ENCODE data around the gene SELENOF.
A peak's percentile ranks its signal among the peaks of the same experiment; 100 is the strongest.
"Not testable (repeated sequence)": the region's sequence is repeated elsewhere in the genome, so short reads cannot be mapped to it uniquely, and the experiment has no call there.

SELENOF gene

DNA sequence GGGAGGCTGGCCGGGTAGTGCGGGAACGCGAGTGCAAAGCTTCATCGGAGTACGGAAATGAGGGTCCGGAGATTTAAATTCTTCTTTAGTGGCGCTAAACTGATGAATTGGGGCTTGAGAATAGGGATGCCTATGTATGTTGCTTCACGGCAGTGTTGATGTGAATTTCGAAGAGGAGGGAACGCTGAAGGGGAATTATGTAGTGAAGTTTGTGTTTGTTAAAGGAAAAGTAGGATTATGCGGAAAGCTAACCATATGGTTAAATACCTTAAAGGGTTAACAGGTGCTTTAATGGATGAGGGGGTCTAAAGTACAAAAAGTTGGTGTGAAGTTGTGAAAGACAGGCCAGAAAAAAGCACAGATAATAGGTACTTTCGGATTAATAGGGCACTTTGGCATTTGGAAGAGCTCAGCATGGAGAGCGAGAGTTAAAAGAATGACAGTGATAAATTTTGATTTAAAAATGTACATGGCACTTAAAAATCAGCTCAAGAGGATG lies 1.9 kb upstream of the SELENOF start:
- no peak for FAIRE-seq

DNA sequence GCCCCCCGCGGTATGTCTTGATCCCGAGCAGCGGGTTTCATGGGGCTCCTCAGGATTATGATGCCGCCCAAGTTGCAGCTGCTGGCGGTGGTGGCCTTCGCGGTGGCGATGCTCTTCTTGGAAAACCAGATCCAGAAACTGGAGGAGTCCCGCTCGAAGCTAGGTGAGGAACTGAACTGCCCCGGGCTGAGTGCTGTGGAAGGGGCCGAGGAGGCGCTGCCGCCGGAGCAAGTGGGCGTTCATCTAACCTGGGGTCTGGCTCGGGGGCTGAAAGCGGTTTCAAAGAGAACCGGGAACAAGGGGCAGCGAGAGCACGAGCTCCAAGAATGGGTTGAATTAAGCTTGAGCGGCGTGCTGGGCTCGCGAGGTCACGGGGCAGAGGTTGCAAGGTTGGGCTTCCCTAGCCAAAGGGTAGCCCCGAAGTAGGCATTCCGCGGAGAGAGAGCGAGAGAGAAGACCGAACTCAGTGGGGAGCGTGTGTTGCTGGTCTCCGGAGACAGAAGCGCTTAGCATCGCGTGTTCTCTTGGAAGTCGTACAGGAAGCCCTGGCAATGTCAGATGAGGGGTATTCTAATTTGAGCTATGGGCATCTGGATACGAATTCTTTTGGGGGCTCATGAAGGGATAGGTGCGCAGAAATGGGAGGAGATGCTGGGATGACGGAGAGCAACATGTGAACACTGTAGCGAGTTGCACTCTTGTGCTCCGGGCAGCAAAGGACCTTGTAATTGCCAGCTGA lies 1.2 kb upstream of the SELENOF start:
- FAIRE-seq = no peak

DNA sequence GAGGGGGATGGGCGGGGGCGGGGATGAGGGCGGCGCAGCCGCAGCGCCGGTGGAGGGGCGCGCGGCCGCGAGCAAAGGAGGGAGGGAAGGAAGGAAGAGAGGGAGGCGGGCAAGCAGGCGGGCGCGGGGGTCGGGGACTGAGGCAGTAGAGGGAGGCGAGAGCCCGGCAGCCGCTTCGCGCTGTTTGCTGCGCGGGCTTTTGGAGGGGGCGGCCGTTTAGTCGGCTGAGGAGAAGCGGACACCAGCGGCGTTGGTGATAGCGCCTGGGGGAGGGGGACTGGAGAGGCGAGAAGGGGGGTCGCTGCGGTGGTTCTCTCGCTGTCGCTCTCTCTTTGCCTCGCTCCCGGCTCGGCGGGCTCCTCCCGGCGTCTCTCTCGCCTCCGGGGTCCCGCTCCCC lies 673 bp upstream of the SELENOF start, which contains the start of gene HS2ST1:
Gene HS2ST1, plus strand, starts transcription at position 35 of the 397 bp plus-strand sequence.
- no peak for FAIRE-seq

DNA sequence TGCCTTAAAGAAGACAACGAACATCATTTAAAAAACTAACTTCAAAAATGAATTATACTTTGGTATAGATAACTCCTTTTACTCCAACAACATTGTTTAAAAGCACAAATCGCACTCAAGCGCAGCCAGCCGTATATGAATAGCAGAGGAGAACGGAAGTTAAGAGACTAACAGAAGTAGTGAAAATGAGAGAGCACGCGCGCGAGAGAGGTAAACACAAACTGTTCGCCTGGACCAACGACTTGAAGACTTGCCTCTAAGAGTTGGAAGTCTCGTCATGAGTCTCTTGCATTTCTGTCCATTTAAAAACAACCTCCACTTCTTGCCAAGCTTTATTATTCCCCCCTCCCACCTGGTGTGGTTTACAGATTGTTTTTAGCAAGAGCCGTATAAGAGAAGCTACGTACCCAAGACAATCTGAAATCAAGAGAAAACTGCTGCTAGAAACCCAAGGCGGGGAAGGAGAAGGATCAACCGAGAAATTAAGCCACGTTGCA lies 479 bp downstream of the SELENOF start:
- FAIRE-seq = no peak

DNA sequence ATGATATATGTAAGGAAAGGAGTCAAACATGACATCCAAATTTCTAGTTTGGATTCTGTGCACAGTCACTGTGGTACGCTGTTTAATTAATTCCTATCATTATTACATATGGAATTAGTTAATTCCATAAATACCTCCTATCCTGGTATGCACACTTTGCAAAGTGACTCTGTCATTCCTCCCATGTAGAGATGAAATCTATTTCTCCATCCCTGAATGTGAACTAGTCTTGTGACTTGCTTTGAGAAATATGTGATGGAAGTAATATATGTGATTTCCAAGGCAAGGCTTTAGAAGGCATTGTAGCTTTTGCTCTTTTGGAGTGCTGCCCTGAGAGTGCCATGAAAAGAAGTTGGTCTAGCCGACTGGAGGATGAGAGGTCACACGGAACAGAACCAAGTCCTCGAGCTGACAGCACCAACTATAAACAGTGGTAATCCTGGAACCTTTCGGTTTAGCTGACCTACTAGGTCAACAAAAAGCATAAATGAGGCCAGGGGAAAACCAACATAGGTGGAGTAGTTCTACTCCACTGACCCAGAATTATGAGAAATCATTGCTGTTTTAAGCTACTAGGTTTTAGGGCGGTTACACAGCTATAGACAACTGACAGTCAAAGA lies 1.5 kb downstream of the SELENOF start:
- no peak for FAIRE-seq

DNA sequence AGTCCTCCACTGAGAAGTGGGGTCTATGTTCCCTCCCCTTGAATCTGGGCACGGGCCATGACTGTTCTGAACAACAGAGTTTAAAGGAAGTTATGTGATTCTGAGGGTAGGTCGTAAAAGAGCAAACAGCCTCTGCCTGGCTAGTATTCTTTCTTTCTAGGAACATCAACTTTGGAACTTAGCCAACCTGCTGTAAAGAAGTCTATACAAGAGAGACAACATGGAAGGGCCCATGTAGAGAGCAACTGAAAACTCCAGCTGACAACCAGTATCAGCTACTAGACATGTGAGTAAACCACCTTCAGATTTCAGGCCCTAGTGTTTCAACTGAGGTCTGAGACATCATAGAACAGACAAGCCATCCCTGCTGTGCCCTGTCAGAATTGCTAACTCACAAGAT lies 7.5 kb downstream of the SELENOF start:
- FAIRE-seq = no peak

DNA sequence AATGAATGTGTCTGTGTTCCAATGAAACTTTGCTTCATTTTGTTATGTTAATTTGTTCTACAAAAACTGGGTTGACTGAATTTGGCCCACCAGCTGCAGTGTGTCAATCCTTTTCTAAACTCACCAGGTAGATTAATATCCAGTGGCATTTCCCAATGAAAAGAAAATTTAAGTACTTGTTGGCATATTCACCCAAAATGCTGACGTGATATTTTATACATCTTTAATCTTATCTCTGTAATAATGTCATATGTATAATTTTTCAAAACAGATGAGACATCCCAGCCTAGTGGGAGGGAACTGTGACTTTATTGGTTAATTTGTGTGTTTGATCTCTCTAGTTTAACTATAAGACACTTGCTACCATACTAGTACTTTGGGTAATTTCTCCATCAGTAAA lies 8.1 kb downstream of the SELENOF start:
- FAIRE-seq = no peak

DNA sequence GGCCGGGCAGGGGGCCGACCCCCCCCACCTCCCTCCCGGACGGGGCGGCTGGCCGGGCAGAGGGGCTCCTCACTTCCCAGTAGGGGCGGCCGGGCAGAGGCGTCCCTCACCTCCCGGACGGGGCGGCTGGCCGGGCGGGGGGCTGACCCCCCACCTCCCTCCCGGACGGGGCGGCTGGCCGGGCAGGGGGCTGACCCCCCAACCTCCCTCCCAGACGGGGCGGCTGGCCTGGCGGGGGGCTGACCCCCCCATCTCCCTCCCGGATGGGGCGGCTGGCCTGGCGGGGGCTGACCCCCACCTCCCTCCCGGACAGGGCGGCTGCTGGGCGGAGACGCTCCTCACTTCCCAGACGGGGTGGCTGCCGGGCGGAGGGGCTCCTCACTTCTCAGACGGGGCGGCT lies 14.5 kb downstream of the SELENOF start:
- not testable (repeated sequence) for FAIRE-seq

DNA sequence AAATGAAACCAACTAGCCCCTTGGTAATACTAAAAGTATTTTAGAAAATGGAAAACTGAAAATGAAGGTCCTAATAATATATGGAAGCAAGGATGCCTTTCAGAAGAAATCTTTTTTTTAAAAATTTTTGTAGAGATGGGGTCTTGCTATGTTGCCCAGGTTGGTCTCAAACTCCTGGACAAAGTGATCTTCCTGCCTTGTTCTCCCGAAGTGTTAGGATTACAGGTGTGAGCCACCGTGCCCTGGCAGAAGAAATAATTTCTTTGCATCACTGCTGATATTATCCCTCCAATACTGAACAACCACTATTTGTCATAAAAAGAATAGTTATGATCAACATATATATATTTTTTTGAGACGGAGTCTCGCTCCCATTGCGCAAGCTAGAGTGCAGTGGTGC lies 25.6 kb downstream of the SELENOF start:
- FAIRE-seq = no peak

DNA sequence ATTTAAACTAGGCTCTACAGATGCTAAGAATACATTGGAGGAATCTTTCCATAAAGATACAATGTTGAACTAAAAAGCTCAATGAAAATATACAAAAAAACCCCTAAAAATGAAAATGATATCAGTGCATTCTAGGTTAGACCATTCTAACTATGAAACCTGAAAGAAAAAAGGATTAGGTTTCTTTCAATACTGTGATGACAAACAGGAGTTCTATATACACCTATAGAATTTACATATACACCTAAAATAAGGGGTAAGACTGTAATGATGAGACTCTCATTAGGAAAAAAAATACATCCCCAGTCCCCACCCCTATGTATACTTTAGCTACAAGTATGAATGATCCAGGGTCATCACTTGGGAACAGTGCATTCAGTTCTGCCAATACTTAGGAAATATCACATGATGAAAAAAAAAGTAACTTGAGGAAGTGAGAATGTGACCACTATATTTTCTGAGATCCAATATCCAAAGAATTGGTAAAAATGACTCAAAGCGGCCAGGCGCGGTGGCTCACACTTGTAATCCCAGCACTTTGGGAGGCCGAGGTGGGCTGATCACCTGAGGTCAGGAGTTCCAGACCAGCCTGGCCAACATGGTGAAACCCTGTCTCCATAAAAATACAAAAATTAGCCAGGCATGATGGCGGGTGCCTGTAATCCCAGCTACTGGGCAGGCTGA lies 26.3 kb downstream of the SELENOF start:
- FAIRE-seq = no peak

DNA sequence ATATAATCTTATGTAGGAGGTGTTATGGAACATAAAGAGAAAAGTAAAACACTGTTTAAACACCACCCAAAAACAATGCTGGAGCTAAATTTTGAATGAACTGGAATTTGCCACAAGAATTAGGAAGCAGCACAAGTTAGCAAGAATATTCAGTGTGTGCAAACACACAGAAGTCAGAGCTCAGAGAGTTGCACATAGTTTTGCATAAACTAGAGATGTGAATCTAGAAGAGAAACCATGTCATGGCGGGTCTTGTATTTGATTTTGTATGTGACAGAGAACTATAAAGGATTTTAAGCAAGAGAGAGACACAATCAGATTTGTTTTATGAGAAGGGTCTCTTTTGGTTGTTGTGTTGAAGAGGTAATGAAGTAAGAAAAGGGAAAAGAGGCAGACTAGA lies 38.2 kb downstream of the SELENOF start:
- FAIRE-seq = no peak

DNA sequence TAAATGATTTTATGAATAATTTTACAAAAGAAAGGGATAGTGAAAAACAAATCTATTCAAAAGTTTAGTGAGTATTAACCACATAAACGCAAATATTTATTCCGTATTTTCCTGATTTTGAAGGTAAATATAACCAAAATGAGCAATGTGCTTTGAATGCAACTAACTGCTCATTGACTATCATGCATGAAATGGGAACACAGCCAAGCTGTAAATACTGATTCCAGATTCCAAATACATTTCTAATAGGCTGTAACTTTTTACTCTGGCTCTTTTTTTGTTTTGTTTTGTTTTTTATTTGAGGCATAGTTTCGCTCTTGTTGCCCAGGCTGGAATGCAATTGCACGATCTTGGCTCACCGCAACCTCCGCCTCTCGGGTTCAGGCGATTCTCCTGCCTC lies 41.8 kb downstream of the SELENOF start:
- FAIRE-seq = no peak

DNA sequence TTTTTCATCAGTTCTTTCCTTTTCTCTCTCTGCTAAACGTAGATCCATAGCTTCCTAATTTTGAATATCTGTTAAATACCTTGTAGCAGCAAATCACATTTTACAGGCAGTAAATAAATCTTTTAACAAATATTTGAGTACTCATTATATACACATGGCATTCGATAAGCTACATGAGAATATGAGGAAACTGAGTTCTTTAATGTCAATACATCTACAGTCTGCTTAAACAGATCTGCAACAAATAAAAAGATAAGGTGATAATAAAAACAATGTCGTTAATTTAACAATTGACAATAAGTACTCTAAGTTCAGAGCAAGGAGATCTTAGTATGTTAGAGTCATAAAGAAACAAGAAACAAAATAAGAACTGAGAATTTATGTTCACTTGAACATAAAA lies 42.9 kb downstream of the SELENOF start:
- FAIRE-seq = peak; percentile 74

DNA sequence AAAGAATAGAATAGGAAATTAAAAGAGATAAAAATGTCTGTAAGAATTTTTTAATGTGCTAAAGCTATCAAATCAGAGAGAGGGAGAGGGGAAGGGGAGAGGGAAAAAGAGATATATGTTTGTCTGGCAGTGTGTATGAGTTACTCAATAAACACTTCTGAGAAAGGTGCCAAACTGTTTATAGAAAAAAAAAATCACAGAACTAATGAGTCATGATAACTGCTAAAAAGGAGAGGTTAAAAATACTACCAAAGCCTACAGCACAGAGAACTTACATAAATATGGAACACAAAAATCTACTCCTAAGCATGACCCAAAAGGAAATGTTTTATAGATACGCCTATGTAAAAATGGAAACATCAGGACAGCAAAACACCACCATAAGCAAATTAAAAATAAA lies 45.4 kb downstream of the SELENOF start:
- FAIRE-seq = no peak

DNA sequence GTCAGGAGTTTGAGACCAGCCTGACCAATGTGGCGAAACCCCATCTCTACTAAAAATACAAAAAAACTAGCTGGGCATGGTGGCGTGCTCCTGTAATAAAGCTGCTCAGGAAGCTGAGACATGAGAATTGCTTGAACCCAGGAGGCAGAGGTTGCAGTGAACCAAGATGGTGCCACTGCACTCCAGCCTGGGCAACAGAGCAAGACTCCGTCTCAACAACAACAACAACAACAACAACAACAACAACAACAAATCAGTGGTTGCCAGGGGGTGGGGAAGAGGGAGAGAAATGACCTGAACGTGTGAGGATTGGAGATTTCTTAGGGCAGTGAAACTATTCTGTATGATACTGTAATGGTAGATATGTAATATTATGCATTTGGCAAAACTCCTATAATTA lies 46.6 kb downstream of the SELENOF start:
- FAIRE-seq = not testable (repeated sequence)

DNA sequence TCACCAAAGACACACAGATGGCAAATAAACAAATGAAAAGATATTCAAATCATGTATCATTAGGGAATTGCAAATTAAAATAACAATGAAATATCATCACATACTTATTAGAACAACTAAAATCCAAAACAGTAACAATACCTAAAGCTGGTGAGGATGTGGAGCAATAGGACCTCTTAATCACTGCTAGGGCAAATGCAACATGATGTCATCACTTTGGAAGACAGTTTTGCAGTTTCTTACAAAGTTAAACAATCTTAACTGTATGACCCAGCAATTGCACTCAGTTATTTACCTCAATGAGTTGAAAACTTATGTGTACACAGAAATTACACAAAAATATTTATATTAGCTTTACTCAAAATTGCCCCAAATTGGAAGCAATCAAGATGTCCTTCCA lies 47.3 kb downstream of the SELENOF start:
- no peak for FAIRE-seq

DNA sequence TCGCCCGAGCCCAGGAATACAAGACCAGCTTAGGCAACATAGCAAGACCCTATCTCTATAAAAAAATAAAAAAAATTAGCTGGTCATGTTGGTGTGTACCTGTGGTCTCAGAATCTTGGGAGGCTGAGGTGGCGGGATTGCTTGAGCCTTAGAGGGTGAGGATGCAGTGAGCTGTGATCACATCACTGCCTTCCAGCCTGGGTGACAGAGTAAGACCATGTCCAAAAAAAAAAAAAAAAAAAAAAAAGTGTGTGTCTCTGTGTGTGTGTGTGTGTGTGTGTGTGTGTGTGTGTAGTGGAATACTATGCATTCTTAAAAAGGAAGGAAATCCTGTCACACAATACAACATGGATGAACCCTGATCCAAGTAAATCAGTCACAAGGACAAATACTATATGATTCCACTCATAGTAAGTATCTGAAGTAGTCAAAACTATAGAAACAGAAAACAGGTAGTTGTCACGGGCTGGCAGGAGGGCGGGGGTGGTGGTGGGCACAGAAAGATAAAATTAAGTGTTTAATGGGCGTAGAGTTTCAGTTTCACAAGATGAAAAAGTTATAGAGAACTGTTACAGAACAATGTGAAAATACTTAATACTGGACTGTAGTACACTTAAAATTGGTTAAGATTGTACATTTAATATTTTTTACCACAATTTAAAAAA lies 47.8 kb downstream of the SELENOF start:
- no peak for FAIRE-seq

DNA sequence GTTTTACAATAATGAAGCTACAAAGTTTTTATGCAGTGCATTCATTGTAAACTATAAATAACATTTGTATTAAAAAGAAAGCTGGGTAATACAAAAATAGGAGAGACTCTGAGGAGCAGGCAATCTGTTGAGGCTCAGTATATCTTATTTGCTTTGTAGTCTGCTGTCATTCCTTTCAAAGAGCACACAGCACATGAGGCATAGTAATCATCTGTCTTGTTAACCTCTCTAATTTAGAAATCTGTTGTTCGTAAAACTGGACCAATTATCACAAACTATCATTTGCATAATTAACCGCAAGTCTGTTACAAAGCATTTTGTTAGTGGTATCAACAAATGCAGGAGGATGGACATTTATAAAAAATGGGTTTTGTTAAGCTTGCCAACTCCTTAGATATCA lies 51.0 kb downstream of the SELENOF start:
- no peak for FAIRE-seq

DNA sequence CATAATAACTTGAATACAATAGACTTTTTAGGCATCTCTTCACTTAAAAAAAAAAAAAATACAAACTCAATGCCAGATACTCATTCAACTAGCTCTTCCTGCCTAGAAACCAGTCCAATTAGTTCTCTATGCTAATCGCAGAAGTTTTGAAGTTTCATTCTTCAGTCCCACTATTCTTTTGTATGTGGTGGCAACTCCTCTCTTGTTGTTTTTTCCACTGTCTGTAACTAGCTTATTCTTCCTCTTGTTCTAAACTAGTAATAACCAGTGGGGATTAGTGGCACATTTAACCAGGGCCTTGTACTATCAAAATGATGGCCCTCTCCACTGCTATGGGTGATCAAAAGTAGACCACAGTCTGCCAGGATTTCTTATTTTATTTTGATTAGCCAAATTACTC lies 52.5 kb downstream of the SELENOF start:
- no peak for FAIRE-seq

DNA sequence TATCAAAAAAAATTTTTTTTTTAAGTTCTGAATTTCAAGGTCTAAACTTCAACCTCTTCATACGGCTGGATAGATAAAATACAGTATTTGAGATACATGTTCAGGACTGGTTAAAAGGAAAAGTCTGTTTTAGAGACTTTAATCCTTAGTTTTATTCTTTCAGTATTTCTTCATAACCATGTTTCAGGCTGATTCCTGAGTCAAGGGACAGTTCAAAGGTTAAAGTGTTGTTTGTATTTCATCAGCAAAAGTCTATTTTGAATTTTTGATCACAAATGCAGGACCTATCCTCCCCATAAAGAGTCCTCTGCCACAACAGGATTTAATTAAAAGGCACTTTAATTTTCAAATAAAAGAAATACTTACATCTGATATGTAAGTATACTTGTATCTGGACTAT lies 53.5 kb downstream of the SELENOF start:
- FAIRE-seq = no peak

DNA sequence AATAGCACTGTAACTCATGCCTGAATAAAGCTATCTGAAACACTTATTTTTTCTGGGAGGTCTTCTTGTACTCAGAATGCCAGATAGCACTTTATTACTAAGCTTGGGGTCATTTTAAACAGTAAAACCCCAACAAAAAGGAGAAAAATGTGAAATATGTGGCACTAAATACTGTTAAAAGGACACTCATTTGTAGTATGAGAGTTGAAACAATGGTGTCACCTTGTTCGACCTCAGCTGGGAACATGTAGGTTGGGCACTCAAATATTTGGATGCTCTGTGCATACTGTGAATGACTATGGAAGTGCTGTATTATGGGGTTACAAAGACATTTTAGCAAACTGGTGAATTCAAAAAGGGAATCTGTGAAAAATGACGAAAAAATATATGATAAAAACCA lies 53.9 kb downstream of the SELENOF start:
- no peak for FAIRE-seq

DNA sequence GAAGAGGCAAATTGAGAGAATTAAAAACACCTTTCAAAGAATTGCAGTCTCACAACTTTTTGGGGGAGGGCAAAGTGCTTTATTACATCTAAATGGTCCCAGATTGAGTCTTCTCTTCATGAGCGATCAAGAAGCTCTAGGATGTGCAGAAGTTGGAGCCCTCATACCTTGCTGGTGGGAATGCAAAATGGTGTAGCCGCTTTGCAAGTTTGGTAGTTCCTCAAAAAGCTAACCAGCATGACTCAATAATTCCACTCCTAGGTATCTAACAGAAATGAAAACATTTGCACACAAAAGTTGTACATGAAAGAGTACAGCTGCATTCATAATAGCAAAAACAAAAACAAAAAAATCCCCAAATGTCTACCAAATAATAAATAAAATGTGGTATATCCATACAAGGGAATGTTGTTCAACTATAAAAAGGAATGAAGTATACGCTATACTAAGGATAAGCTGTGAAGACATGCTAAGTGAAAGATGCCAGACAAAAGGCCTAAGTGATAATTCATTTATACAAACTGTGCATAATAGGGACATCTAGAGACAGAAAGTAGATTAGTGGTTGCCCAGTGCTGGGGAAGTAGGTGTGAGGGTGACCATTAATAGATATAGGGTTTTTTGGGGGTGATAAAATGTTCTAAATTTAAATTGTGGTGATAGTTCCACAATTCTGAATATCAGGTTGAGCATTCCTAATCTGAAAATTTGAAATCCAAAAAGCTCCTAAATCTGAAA lies 55.2 kb downstream of the SELENOF start:
- no peak for FAIRE-seq

DNA sequence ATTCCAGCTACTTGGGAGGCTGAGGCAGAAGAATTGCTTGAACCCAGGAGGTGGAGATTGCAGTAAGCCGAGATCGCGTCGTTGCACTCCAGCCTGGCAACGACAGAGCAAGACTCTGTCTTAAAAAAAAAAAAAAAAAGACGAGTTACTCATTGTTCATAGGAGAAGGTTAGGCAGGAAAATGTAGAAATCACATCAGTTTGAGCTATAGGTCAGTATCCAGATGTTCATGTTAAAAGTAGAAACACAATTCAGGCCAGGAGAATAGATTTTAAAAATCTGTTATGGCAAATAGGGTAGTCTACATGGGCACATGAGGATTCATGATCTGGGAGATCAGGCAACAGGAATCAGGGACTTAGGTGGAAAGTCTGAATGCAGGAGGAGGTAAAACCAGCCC lies 57.7 kb downstream of the SELENOF start:
- FAIRE-seq = no peak
